Hypothalamus (tissue), 51 donors: ENCODE data around the gene PLEKHA5.
"Not testable (repeated sequence)": the region's sequence is repeated elsewhere in the genome, so short reads cannot be mapped to it uniquely, and the experiment has no call there.

ENCODE experiments used
- DNase-seq, 51 donors: peaks; one replicate each; lab custom pipeline; 2025; lab: John Stamatoyannopoulos, UW

The PLEKHA5 gene

DNA sequence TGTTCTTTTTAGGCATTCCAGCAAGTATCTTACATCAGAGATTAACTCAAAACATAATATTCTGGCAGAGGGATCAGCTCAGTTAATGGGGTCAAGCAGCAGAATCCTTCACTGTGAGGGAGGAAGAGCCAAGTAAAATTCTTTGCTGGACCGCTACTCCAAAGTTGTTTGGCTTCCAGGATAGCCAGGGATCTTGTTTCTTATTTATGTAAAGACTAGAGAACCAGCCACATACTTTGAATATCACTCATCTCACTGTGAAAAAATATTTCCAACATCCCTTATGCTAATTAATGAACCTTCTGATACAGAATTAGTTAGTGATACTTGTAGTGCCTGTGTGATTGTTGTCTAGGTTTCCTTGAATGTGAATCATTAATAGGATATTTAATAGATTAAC is 94.2 kb downstream of the PLEKHA5 start:
- no peak for DNase-seq

DNA sequence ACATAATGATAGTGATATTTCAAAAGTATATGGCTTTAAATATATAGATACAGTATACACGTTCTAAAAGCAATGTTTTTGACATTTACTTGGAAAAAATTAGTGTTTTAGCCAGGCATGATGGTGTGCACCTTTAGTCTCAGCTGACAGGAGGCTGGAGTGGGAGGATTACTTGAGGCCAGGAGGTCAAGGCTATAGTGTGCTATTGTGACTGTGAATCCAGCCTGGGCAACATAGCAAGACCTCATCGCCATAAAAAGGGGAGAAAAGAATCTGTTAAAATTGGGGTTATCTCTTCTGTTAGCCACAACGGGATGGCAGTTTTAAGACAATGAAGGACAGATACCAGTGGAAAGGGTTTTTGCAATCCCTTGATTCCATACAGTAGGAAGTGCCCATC is 95.2 kb downstream of the PLEKHA5 start:
- DNase-seq, result no peak

DNA sequence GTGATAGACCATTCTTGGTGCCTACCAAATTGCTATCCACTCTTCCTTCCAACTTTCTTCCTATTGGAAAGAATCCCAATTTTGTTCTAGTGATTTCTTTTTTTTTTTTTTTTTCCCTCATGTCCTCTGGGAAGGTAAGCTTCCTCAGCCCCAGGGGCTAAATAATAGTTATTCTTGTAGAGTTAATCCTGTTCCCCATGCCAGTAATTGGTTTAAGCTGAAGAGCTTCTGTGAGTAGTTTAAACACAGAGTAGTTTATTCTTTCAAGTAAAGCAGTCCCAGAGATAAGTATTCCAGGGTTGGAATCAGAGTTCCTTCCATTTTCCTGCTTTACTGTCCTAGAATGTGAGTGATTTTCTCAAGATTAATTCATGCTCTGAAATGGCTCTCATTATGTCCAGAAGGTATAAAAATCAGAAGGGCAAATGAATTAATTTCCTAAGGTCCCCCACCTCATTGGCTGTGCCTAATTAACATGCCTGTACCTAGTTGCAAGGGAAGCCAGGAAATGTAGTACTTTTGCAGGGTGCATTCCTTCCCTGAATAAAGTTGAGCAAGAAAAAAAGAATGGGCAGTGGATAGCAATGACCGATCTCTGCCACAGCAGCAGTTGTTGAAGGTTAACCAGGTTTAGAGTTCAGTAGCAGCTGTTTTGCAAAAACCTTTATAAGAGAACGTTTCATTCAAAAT is 97.8 kb downstream of the PLEKHA5 start:
- no peak for DNase-seq

DNA sequence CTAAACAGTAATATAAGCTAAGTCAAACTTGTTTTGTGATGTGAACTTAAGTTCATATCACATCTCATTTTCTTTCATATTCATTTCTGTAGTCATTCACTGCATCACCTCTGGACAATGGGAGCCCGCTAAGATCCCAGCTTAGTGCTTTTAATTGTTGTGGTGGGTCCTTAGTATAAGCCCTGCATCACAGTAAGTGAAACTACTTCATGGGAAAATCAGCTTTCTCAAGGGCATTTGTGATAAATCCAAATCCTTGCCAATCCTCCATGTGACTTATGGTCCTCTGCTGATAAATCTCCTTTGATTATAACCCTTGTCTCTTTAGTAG is 98.3 kb downstream of the PLEKHA5 start:
- DNase-seq, result no peak

DNA sequence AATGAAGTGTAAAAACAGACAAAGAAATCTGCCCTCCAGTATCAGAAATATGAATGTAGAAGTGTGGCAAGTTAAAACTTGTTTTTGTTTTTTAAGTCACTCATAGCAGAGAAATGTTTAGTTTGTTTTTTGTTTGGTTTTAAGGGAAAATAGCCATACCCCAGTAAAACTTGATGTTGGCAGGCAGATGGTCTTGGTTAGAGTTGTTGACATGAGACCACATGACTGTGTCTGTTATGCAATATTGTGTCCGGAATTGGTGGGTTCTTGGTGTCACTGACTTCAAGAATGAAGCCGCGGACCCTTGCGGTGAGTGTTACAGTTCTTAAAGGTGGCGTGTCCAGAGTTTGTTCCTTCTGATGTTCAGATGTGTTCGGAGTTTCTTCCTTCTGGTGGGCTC is 99.5 kb downstream of the PLEKHA5 start:
- not testable (repeated sequence) for DNase-seq

DNA sequence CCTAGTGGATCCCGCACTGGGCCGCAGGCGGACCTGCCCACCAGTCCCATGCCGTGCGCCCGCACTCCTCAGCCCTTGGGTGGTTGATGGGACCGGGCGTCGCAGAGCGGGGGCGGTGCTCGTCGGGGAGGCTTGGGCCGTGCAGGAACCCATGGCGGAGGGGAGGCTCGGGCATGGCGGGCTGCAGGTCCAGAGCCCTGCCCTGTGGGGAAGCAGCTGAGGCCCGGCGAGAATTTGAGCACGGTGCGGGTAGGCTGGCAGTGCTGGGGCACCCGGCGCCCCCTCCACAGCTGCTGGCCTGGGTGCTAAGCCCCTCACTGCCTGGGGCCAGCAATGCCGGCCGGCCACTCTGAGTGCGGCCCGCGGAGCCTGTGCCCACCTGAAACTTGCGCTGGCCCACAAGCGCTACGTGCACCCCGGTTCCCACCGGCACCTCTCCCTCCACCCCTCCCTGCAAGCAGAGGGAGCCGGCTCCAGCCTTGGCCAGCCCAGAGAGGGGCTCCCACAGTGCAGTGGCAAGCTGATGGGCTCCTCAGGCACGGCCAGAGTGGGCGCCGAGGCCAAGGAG is 100.8 kb downstream of the PLEKHA5 start:
- DNase-seq, result no peak

DNA sequence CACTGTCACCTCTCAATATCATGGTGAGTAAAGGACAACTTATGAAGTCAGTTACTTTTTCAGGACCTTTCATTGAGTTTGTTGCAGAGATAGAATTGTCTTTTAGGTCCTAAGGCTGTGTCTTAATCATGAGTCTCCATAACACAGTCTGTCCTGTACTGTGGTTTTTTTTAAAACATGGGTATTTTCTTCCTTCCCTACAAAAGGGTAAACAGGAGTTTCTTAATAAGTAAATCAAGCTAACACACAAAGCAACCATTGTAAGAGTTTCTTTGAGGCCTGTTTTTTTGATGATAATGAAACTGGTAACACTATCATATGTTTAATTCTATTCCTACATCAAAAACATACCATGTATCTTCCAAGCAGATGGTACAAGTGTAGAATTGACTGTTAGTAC is 101.4 kb downstream of the PLEKHA5 start:
- no peak for DNase-seq

DNA sequence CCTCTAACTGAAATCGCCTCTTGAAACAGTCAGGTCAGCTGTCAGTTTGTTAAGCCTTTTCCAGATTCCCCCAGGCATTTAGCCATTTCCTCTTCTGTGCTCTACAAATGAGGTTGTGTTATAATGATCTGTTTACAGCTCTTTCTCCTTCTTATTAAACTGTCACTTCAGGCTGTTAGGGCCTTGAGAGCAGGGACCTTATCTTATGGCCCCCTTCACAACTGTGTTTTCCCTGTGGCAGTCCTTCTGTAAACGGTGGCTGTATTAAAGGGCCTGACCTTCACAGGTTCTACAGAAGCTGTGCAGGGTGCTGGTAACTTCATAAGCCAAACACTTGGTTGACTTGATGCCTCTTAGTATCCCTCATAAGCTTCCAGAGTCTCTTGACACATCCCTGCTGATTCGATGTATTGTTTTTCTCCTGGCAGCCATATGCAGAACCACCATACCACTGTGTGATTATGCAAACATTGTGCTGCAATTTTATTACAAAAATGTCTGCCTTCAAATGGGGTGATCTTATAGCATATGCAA is 104.7 kb downstream of the PLEKHA5 start:
- DNase-seq, result peak in 1 of 51 donors; percentile 3

DNA sequence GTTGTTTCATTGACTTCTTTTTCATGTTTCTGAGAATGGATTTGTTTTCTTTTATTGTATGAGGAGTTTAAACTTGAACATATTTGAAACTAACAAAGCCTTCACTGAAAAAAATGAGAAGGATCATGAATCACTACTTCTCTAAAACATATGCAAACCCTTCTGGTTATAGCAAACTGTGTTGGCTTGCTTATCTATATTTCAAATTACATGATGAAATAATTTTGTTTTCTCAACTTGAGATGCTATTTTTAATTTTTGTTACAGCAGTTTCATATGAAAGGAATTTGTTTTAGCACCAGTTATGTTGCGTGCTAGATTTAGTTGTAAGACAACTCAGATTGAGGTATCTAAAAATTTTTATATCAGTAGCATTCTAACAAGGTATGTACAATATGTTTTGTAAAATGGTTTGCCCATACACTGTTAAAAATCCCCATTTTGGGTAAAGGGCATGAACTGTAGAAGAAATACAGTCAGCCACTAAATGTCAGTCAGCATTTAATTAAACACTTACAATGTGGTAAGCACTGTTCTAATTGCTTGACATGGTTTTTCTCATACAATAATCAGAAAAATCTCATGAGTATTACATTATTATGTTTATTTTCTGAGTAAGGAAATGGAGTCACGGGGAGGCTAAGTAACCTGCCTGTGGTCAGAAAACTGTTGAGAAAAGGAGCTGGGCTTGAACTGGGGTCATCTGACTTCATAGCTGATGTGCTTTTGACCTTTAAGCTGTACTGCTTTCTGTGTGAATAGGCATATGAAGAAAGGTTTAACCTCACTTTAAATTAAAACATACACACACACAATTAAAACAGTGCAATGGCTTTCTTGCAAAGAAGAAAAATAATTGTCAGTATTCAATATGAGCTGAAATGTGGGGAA is 105.7 kb downstream of the PLEKHA5 start:
- no peak for DNase-seq

DNA sequence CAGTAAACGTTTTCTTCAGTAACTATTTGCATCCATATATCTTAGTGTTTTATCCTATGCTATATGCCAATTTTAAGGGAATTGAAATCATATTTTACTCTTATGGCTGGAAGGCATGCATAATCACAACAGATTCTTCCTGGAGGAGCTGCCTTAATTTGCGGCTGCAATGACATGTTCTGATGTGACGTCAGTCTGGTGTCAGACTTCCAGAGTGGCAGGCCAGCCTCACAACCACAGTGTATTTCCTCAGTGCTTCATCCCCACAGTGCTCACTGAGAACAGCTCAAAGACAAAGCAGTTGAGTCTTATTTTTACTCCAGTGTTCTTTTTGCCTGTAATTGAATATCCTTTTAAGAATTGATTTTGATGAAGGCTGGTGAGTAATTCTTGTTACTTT is 107.1 kb downstream of the PLEKHA5 start:
- DNase-seq, result peak in 4 of 51 donors; percentile 8 to 21 (median 12)

DNA sequence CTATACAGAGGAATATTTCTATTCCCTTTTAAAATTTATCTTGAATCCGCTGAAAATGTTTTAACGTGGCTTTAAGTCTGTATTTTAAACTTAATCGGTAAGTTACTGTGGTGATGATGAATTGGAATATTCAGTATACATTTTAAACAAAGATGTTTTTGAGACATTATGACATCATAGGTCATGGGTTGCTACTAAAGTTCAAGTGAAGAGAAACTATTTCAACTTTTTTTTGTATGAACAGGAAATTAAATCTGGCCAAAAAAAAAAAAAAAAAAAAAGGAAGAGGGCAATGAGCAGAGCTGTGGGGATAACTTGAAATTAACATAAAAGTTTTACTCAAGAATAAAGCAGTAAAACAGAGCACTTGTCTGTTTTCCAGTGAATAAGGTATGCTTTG is 109.0 kb downstream of the PLEKHA5 start:
- DNase-seq, result no peak

DNA sequence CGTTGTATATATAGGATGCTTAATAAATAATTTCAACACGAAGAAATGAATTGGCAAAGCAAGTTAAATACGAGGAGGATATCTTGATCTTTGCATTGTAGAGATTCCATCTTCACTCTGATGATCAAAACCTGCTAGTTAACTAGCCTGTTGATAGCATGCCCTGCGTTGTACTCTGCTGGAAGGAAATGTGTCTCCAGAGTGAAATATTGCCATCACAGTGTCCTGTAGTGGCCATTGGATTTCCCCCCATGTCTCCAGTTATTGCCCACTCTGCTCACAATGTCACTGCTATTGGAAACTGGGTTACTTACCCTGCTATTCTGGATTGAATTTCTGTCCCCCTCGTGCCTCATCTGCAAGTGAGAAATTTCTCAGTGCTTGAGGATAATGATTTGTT is 109.6 kb downstream of the PLEKHA5 start:
- peak in 1 of 51 donors; percentile 31 for DNase-seq

DNA sequence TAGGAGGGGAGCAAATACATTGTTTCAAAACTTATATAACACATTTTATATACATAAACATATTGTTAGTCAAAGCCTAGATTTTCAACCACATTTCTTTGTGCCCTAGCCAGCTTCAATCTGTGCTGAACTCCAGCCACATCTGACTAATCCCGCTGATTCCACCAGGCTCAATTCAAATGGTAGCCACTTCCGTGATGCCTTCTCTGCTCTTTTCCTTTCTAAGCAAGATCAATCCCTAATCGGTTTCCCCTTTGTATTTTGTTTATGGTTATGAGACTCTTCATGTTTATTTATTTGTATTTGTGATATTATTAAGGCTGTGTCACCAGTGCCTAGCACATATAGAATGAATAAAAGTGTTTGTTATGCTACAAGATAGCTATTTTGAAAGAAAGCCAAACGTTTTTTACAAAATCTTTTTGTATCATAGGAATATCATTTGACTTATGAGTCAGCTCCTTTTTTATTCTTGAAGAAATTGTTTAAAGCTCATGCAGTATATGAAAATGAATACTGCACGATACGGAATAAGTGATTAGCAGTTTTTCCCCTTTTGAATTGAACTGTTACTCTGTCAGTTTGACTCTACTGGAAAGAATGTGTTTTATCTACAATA is 110.2 kb downstream of the PLEKHA5 start:
- DNase-seq, result peak in 1 of 51 donors; percentile 41

DNA sequence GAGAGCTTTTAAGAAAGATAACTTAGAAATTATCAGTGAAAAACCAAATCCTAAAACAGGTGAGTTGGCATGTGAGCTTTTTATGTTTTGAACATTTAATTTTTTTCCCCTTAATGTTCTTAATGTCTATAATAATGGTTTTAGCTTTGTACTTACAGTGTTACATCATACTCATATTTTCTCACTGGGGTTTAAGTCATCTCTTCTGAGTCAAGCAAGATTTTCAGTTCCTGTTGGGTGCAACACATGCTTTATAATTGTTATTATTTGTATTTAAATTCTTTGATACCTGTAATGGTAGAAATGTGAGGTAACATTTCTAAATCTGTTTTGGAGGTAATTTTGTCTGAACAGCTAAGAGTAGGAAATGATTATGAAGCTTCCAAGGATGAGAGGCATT is 113.0 kb downstream of the PLEKHA5 start:
- no peak for DNase-seq

DNA sequence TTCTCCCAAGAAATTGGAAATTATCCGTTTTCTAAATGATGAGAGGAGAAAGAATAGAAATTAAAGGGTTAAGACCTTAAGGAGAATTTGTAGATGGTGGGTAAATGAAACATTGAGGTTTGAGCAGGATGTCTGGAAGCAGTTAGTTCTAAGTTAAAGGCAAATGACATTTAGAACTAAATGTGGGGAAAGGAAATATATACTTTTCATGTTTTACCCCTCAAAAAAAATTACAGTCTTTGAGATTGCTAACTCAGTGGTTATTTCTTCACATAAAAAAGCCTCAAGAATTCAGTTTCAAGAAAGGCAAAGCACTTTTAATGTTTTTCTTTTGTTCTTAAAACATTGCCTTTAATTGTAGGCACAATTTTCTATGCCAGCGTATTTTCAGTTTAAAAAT is 114.0 kb downstream of the PLEKHA5 start:
- DNase-seq, result no peak

DNA sequence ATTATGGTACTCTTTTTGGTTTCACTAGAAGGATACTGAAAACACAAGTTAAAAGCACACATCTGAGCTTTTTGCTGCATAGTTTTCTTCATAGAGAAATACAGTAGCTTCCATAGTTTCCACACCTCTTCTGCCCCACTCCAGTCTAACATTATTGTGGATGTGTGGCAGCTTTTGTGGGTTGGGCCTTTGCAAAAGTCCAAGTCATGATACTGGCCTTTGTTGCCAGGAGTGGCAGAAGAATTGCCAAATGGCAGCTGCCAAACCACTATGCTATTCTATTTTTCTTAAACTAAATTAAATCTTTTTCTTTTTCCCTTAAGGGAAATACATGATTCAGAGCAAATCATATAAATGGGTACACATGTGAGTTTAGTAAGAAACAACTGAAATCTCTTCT is 114.8 kb downstream of the PLEKHA5 start:
- DNase-seq, result peak in 1 of 51 donors; percentile 26

DNA sequence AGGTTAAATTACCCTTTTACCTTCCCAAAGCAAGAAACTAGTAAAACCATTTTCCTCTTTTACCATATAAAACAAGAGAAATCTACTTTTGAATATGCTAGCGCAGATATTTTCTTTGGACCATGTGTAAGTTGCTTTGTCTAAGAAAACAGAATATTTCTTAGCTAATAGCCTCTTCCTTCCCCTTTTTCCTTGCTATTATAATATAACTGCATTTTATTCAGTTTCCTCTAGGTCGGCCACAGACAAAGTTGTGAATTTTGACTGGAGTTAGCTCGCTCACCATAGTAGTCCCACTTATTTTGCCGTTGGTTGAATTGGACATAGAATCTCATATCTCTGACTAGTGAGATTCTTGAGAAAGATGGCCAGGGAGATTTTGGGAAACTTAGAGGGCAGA is 115.6 kb downstream of the PLEKHA5 start:
- no peak for DNase-seq

DNA sequence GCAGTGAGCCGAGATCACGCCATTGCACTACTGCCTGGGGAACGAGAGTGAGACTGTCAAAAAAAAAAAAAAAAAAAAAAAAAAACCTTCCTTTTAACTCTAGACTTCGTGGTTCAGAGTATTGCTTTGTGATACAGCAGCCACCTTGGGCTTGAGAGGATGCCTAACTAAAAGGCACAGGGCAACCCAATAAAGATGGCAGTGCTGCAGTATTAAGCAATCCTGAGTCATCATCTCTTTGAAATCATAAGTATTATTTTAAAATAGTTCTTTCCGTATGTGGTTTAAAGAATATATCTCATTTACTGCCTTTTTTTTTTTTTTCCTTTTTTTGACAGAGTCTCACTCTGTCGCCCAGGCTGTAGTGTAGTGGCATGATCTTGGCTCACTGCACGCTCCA is 116.1 kb downstream of the PLEKHA5 start:
- no peak for DNase-seq

DNA sequence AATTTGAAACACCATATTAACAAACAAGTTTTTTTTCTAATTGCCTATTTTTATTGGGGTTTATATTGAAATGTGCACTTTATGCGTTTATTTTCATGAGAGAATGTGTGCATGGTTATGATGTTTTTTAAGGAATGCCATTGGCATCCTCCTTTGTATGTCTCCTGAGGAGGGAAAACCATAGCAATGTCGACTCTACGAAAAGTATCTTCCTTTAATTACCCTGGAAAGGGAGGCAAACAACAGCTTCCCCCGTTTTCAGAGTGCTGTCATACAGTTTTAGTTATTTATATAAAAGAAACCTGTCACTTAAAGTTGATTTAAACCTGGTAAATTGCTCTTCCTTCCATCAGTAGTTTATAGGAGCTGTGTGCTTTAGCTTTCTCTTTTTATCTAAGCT is 117.4 kb downstream of the PLEKHA5 start:
- DNase-seq, result no peak

DNA sequence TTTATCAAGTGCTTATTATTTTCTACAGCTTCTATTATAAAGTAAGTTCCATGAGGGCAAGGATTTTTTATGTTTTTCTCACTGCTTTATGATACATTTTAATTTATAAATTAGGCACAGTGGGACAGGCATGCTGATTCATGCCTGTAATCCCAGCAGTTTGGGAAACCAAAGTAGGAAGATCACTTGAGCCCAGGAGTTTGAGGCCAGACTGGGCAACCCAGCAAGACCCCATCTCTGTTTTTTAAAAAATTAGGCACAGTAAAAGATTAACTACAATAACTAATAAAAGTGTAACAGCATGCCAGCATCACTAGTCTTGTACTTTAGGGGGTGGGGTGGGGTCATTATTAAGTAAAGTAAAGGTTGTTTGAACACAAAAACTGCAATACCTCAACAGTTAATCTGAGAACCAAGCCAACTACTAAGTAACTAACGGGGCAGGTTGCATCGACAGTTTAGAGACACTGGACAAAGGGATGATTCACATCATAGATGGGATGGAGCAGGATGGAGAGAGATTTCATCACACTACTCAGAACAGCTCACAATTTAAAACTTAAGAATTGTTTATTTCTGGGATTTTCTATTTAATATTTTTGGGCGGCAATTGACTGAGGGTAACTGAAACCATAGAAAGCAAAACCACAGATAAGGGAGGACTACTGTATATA is 119.5 kb downstream of the PLEKHA5 start:
- DNase-seq, result no peak
